NCI-H226 (cell line): Measurements from ENCODE around the gene CFAP119.

ENCODE experiments used
- DNase-seq: peaks from one replicate; pipeline ENCODE4 v3.0.0-alpha.2; 2015

The CFAP119 gene

DNA sequence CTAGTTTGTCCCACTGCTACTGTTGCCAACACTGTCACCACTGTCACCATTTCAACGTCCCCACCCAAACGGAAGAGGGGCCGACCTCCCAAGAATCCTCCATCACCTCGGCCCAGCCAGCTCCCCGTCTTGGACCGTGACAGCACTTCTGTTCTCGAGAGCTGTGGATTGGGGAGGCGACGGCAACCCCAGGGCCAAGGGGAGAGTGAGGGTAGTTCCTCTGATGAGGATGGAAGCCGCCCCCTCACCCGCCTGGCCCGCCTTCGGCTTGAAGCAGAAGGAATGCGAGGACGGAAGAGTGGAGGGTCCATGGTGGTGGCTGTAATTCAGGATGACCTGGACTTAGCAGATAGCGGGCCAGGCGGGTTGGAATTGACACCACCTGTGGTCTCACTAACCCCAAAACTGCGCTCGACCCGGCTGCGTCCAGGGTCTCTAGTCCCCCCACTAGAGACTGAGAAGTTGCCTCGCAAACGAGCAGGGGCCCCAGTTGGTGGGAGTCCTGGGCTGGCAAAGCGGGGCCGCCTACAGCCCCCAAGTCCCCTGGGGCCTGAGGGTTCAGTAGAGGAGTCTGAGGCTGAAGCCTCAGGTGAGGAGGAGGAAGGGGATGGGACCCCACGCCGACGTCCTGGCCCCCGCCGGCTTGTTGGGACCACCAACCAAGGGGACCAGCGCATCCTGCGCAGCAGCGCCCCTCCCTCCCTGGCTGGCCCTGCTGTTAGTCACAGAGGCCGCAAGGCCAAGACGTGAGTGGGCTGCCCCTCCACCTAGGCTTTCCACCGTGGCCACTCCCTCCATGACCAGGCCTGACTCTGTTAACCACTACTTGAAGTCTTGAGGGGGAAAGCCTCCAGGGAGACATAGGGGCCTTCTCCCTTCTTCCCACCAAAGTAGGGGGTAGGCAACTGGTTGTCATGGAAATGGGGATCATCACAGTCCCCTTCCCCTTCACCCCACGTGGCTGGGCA is 22.6 kb downstream of the CFAP119 start:
- no peak for DNase-seq

DNA sequence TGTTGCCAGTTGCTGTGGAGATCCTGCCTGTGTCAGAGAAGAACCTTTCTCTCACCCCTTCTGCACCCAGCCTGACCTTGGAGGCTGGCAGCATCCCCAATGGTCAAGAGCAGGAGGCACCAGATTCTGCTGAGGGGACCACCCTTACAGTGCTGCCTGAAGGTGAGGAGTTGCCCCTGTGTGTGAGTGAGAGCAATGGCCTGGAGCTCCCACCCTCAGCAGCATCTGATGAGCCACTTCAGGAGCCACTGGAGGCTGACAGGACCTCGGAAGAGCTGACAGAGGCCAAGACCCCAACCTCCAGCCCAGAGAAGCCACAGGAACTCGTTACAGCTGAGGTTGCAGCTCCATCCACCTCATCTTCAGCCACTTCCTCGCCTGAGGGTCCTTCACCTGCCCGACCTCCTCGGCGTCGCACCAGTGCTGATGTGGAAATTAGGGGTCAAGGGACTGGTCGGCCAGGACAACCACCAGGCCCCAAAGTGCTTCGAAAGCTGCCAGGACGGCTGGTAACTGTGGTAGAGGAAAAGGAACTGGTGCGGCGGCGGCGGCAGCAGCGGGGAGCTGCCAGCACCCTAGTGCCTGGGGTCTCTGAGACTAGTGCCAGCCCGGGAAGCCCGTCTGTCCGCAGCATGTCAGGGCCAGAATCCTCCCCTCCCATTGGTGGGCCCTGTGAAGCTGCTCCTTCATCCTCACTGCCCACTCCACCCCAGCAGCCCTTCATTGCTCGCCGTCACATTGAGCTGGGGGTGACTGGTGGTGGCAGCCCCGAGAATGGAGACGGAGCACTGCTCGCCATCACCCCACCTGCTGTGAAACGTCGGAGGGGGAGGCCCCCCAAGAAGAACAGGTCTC is 23.8 kb downstream of the CFAP119 start:
- no peak for DNase-seq

DNA sequence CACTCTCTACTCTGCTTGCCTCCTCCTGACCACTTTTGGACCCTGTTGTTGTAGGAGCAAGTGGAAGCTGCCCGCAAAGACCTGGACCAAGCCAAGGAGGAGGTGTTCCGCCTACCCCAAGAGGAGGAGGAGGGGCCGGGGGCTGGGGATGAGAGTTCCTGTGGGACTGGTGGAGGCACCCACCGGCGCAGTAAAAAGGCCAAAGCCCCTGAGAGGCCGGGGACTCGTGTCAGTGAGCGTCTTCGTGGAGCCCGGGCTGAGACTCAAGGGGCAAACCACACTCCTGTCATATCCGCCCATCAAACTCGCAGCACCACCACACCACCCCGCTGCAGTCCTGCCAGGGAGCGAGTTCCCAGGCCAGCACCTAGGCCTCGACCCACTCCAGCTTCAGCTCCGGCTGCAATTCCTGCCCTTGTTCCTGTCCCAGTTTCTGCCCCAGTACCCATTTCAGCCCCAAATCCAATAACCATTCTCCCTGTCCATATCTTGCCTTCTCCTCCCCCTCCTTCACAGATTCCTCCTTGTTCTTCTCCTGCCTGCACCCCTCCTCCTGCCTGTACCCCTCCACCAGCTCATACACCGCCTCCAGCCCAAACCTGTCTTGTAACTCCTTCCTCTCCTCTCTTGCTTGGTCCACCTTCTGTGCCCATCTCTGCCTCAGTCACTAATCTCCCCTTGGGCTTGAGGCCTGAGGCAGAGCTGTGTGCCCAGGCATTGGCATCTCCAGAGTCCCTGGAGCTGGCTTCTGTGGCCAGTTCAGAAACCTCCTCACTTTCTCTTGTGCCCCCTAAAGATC is 24.7 kb downstream of the CFAP119 start:
- no peak for DNase-seq

DNA sequence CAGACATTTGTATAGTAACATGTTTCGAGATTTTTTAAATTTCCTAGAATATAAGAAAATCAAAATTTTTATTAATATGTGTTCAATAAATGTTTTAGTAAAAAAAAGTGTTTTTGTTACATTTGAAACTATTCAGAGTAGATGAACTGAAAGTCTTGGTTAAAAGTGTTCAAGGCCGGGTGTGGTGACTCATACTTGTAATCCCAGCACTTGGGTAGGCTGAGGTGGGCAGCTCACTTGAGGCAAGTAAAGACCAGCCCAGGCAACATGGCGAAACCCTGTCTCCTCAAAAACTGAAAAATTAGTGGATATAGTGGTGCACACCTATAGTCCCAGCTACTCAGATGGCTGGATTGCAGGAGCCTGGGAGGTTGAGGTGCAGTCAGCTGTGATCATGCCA is 30.5 kb downstream of the CFAP119 start:
- DNase-seq, result no peak

- no peak for DNase-seq
These were observed 32.8 kb downstream of the CFAP119 start for GRCh38 chr16:30728899-30729672.

DNA sequence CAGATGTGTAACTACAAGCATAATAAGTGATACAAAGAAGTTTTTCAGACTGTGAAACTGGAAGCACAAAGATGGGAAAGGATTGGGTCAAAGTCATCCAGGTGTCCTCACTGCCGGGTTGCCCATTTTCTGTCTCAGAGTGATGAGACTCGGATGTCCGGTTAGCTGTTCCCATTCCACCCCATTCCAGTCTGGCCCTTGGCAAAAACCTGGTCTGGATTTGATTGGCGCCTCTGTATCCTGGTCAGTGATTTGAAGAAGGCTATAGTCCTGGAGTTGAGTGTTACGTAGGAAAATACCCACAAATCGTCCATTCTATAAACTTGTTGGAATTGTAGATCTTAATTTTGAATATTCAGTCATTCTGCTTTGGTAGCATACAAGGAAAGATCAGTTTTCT is 33.5 kb downstream of the CFAP119 start:
- no peak for DNase-seq

DNA sequence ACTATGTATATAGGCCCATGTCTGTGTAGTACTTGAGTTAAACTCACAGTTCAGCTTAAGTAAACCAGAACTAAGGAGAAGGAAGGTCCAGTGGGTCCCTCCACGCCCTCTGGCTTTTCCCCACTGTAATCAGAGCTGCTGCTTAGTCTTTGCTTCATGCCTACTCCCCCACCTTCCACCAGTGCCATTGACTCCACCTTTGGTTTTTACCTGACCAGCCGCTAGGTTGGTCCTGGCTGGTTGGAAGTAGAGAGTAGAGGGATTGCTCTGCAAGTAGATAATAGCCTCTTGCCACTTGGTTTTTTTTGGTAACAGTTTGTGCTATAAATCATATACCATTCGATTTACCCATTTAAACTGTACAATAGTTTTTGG is 36.5 kb downstream of the CFAP119 start:
- no peak for DNase-seq

- DNase-seq, result no peak
These were observed 37.0 kb downstream of the CFAP119 start for GRCh38 chr16:30724641-30725417.

GRCh38 chr16:30723725-30724355 is 38.0 kb downstream of the CFAP119 start:
- DNase-seq, result no peak

GRCh38 chr16:30722916-30723315 is 38.9 kb downstream of the CFAP119 start:
- DNase-seq, result no peak

DNA sequence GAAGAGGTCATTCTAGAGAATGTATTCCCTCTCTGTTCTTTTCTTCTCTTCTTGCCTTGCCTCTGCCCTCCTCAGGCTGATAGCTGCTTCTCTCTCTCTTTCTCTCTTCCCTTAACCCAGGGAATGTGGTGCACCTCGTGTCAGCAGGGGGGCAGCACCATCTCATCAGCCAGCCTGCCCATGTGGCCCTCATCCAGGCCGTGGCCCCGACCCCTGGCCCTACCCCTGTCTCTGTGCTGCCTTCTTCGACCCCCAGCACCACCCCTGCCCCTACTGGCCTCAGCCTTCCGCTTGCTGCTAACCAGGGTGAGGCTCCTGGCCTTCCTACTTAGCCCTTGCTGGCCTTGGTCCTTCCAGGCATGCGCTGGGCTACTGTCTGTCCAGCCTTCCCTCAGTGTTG is 39.4 kb downstream of the CFAP119 start:
- DNase-seq, result no peak

- no peak for DNase-seq
These were observed 40.3 kb downstream of the CFAP119 start for GRCh38 chr16:30721606-30722005.

GRCh38 chr16:30721167-30721566 is 40.7 kb downstream of the CFAP119 start:
- no peak for DNase-seq

- no peak for DNase-seq
These were observed 41.2 kb downstream of the CFAP119 start for GRCh38 chr16:30720694-30721093.

DNA sequence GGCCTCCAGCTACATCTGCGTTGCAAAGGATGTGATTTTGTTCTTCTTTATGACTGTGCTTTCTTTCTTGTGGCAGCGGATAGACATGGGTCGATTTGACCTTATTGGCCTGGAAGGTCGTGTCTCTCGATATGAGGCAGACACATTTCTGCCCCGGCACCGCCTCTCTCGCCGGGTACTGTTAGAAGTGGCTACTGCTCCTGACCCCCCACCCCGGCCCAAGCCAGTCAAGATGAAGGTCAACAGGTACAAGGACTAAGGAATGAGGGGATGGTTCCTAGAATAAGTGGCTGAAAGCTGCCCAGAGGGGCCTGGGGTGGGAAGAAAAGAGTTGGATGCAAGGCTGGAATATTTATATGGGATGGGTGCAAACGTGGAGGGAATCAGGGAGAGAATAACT is 41.8 kb downstream of the CFAP119 start:
- no peak for DNase-seq

GRCh38 chr16:30715750-30716445 is 46.0 kb downstream of the CFAP119 start:
- DNase-seq, result peak; percentile 74

GRCh38 chr16:30711712-30712111 is 50.1 kb downstream of the CFAP119 start:
- DNase-seq, result no peak

GRCh38 chr16:30710971-30711370 is 50.9 kb downstream of the CFAP119 start:
- DNase-seq, result no peak
